HEK293 (cell line): Measurements from ENCODE around the gene USP16.

Source experiments
- CTCF ChIA-PET: fragments of 350-600 bp; formaldehyde crosslinking; extraction: SDS; loops from one replicate; lab custom pipeline; 2021; ENCODE audit warnings: antibody characterized with exemption; lab: Yijun Ruan, JAX
- POLR2A ChIA-PET: fragments of 300-600 bp; formaldehyde crosslinking; extraction: SDS; loops from one replicate; lab custom pipeline; 2020; ENCODE audit warnings: antibody characterized with exemption, inconsistent platforms; lab: Yijun Ruan, JAX
- H3K27ac ChIP-seq: fragments of 200-500 bp; sonication (Bioruptor generic); 2 replicates; pipeline ENCODE4 v1.5.1; 2014; ENCODE audit warnings: low read depth, low read length, control low read depth, inconsistent platforms; ENCODE audit errors: extremely low read depth
- H3K36me3 ChIP-seq, 2 experiments: fragments of 200-500 bp in 1 of 2; sonication (Bioruptor generic) in 1 of 2; 1 replicate in 1 of 2; 2 replicates in 1 of 2; pipeline ENCODE4 v1.5.1; 2014 to 2017; ENCODE audit warnings: inconsistent platforms in 2 of 2, low read length in 2 of 2; ENCODE audit not compliant: control insufficient read depth in 2 of 2, insufficient read depth in 1 of 2
- H3K4me1 ChIP-seq: fragments of 200-500 bp; sonication (Bioruptor generic); 2 replicates; pipeline ENCODE4 v1.5.1; 2014; ENCODE audit warnings: mild to moderate bottlenecking, low read length, inconsistent platforms; ENCODE audit not compliant: control insufficient read depth, insufficient read depth
- H3K4me3 ChIP-seq: 2 replicates; pipeline ENCODE4 v1.5.1; 2011; ENCODE audit warnings: low read depth, mild to moderate bottlenecking, control low read depth, low read length, moderate library complexity
- H3K9me3 ChIP-seq: fragments of 200-500 bp; sonication (Bioruptor generic); 2 replicates; pipeline ENCODE4 v1.5.1; 2014; ENCODE audit warnings: low read depth, low read length, inconsistent platforms; ENCODE audit not compliant: control insufficient read depth, insufficient read depth
- GLIS1 ChIP-seq: fragments of 450-650 bp; formaldehyde crosslinking; IDR thresholded peaks from 2 replicates; pipeline ENCODE4 v1.5.1; 2016; ENCODE audit warnings: missing biosample characterization, missing genetic modification characterization
- OSR2 ChIP-seq: fragments of 450-650 bp; formaldehyde crosslinking; IDR thresholded peaks from 2 replicates; pipeline ENCODE4 v1.5.1; 2016; ENCODE audit warnings: missing biosample characterization, missing genetic modification characterization
- SCRT2 ChIP-seq: fragments of 450-650 bp; formaldehyde crosslinking; IDR thresholded peaks from 2 replicates; pipeline ENCODE4 v1.5.1; 2016; ENCODE audit warnings: missing biosample characterization, missing genetic modification characterization
- ZNF138 ChIP-seq: fragments of 450-650 bp; formaldehyde crosslinking; IDR thresholded peaks from 2 replicates; pipeline ENCODE4 v1.5.1; 2016; ENCODE audit warnings: missing biosample characterization, missing genetic modification characterization, borderline replicate concordance
- ZNF274 ChIP-seq, 2 experiments: fragments of 200-500 bp in 1 of 2; fragments of 450-650 bp in 1 of 2; sonication (Bioruptor generic) in 1 of 2; formaldehyde crosslinking in 1 of 2; IDR thresholded peaks; 2 replicates each; pipeline versions ENCODE4 v1.5.1 to v1.6.1; 2014 to 2016; ENCODE audit warnings: borderline replicate concordance in 1 of 2, inconsistent platforms in 1 of 2, low read length in 1 of 2, missing biosample characterization in 1 of 2, missing genetic modification characterization in 1 of 2
- ZNF391 ChIP-seq: fragments of 450-650 bp; formaldehyde crosslinking; IDR thresholded peaks from 2 replicates; pipeline ENCODE4 v1.5.1; 2016; ENCODE audit warnings: low read depth, missing biosample characterization, missing genetic modification characterization, borderline replicate concordance
- ZNF677 ChIP-seq: fragments of 450-650 bp; IDR thresholded peaks from 2 replicates; pipeline ENCODE4 v1.5.0; 2018; ENCODE audit warnings: missing biosample characterization, mild to moderate bottlenecking, missing genetic modification characterization, moderate library complexity
- TF ChIP-seq, protein P1 (sequence below): fragments of 450-650 bp; formaldehyde crosslinking; IDR thresholded peaks from 2 replicates; pipeline ENCODE4 v1.5.1; 2017; ENCODE audit warnings: missing biosample characterization, missing genetic modification characterization
- TF ChIP-seq, protein P2 (sequence below): fragments of 450-650 bp; formaldehyde crosslinking; IDR thresholded peaks from 2 replicates; pipeline ENCODE4 v1.5.1; 2016; ENCODE audit warnings: missing biosample characterization, missing genetic modification characterization
- TF ChIP-seq, protein P3 (sequence below): fragments of 450-650 bp; formaldehyde crosslinking; IDR thresholded peaks from 2 replicates; pipeline ENCODE4 v1.5.1; 2016; ENCODE audit warnings: missing biosample characterization, missing genetic modification characterization

USP16 gene

DNA sequence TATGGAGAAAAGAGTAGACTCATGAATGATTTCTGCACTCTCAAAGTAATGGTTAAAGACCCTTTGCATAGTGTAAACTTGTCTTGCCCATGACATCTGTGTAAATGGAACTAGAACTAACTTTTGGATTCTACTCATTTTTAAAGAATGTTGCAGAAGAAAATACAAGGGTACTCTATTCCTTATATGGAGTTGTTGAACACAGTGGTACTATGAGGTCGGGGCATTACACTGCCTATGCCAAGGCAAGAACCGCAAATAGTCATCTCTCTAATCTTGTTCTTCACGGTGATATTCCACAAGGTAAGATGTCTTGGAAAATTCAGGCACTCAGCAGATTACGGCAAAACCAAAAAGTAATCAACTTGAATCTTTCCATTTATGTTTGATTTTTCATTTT lies 29.2 kb downstream of the USP16 start:
- Histone ChIP-seq H3K27ac (no peak overlapping the region), H3K36me3 (peaks cover 87 to 96% of the 10 kb centered on the region in 2 experiments), H3K4me1 (no peaks in the 10 kb centered on the region), H3K4me3 (no peak overlapping the region), H3K9me3 (no peaks in the 10 kb centered on the region)
- ChIA-PET POLR2A (no interaction called here), CTCF (no interaction called here)
- TF ChIP-seq, protein P1, sequence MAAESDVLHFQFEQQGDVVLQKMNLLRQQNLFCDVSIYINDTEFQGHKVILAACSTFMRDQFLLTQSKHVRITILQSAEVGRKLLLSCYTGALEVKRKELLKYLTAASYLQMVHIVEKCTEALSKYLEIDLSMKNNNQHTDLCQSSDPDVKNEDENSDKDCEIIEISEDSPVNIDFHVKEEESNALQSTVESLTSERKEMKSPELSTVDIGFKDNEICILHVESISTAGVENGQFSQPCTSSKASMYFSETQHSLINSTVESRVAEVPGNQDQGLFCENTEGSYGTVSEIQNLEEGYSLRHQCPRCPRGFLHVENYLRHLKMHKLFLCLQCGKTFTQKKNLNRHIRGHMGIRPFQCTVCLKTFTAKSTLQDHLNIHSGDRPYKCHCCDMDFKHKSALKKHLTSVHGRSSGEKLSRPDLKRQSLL (tag by site-specific recombination) = no peak
- TF ChIP-seq GLIS1 (tag by site-specific recombination) (no peak), ZNF274 (IDR thresholded peaks at IDR 0.05; ENCODE audit: low read length) (no peak), ZNF274 (tag by site-specific recombination; IDR thresholded peaks at IDR 0.05; ENCODE audit: borderline replicate concordance) (no peak), ZNF391 (tag by site-specific recombination) (no peak)
- TF ChIP-seq, protein P2, sequence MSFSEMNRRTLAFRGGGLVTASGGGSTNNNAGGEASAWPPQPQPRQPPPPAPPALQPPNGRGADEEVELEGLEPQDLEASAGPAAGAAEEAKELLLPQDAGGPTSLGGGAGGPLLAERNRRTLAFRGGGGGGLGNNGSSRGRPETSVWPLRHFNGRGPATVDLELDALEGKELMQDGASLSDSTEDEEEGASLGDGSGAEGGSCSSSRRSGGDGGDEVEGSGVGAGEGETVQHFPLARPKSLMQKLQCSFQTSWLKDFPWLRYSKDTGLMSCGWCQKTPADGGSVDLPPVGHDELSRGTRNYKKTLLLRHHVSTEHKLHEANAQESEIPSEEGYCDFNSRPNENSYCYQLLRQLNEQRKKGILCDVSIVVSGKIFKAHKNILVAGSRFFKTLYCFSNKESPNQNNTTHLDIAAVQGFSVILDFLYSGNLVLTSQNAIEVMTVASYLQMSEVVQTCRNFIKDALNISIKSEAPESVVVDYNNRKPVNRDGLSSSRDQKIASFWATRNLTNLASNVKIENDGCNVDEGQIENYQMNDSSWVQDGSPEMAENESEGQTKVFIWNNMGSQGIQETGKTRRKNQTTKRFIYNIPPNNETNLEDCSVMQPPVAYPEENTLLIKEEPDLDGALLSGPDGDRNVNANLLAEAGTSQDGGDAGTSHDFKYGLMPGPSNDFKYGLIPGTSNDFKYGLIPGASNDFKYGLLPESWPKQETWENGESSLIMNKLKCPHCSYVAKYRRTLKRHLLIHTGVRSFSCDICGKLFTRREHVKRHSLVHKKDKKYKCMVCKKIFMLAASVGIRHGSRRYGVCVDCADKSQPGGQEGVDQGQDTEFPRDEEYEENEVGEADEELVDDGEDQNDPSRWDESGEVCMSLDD (tag by site-specific recombination) = no peak
- TF ChIP-seq, protein P3, sequence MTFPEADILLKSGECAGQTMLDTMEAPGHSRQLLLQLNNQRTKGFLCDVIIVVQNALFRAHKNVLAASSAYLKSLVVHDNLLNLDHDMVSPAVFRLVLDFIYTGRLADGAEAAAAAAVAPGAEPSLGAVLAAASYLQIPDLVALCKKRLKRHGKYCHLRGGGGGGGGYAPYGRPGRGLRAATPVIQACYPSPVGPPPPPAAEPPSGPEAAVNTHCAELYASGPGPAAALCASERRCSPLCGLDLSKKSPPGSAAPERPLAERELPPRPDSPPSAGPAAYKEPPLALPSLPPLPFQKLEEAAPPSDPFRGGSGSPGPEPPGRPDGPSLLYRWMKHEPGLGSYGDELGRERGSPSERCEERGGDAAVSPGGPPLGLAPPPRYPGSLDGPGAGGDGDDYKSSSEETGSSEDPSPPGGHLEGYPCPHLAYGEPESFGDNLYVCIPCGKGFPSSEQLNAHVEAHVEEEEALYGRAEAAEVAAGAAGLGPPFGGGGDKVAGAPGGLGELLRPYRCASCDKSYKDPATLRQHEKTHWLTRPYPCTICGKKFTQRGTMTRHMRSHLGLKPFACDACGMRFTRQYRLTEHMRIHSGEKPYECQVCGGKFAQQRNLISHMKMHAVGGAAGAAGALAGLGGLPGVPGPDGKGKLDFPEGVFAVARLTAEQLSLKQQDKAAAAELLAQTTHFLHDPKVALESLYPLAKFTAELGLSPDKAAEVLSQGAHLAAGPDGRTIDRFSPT (tag by site-specific recombination) = no peak

DNA sequence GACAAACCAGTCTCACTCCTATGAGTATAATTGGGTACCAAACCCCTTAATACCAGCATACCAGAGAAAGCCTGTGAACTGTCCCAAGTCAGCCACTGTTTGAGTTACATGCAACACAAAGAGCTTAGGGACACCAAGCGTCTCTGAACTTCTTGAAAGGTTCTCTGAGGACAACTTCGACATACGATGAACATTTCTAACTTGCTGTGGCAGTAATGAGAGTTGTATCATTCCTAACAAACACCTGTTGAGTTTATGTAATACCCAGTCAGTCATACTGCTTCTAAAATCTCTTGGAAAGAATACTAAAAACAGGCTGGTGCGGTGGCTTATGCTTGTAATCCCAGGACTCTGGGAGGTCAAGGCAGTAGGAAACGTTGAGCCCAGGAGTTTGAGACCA lies 30.6 kb downstream of the USP16 start:
- no peaks in the 10 kb centered on the region for H3K9me3 ChIP-seq
- ChIA-PET POLR2A (interaction anchor here (1.2 to 1.5 kb wide), 2 partner anchors 18 to 36 kb away, joined by 3 to 8 read pairs; partner anchors contain the start of gene RWDD2B), CTCF (interaction anchor here (1.7 kb wide), 1 partner anchor 317 kb away, joined by 3 read pairs; no protein-coding TSS in a partner anchor)
- TF ChIP-seq SCRT2 (tag by site-specific recombination) (peak; percentile 93), ZNF138 (tag by site-specific recombination) (no peak)
- TF ChIP-seq, all 188 proteins: peak for 1
- Histone ChIP-seq H3K36me3 (peaks cover 89 to 96% of the 10 kb centered on the region in 2 experiments), H3K4me3 (no peak overlapping the region), H3K4me1 (no peaks in the 10 kb centered on the region), H3K27ac (no peak overlapping the region)

DNA sequence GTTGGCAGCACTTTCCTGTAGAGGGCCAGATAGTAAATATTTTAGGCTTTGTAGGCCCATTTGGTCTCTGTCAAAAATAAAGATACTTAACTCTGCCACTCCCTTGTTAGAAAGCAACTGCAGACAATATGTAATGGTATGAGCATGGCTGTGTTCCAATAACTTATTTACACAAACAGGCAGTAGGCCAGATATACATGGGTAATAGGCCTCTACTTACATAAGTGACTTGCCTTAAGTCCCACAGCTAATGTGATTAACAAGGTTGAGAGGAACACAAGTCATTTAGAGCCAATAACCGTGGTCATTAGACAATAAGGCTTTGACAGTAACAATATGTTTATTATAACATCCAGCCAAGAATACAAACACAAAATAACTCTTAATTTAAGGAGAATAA lies 31.5 kb downstream of the USP16 start:
- Histone ChIP-seq H3K36me3 (peaks cover 90 to 96% of the 10 kb centered on the region in 2 experiments), H3K9me3 (no peaks in the 10 kb centered on the region), H3K4me1 (no peaks in the 10 kb centered on the region), H3K4me3 (no peak overlapping the region), H3K27ac (no peak overlapping the region)
- TF ChIP-seq OSR2 (tag by site-specific recombination) = peak; percentile 44; the same call in 1 of the 2 replicates
- TF ChIP-seq ZNF677 = no peak
- ChIA-PET POLR2A (interaction anchor here (1.5 to 1.6 kb wide), 2 partner anchors 17 to 63 kb away, joined by 3 to 5 read pairs; no protein-coding TSS in a partner anchor), CTCF (interaction anchor here (1.7 kb wide), 1 partner anchor 316 kb away, joined by 3 read pairs; no protein-coding TSS in a partner anchor)
